Activated T-cell treated with anti-CD3 and anti-CD28 coated beads, Interleukin-2, amount 50 U/mL, for 1 hour (primary cell): Measurements from ENCODE around the gene SPOCK2.

Experiments used
- DNase-seq: peaks from one replicate; pipeline ENCODE4 v3.0.0-alpha.2; 2020

The SPOCK2 gene

DNA sequence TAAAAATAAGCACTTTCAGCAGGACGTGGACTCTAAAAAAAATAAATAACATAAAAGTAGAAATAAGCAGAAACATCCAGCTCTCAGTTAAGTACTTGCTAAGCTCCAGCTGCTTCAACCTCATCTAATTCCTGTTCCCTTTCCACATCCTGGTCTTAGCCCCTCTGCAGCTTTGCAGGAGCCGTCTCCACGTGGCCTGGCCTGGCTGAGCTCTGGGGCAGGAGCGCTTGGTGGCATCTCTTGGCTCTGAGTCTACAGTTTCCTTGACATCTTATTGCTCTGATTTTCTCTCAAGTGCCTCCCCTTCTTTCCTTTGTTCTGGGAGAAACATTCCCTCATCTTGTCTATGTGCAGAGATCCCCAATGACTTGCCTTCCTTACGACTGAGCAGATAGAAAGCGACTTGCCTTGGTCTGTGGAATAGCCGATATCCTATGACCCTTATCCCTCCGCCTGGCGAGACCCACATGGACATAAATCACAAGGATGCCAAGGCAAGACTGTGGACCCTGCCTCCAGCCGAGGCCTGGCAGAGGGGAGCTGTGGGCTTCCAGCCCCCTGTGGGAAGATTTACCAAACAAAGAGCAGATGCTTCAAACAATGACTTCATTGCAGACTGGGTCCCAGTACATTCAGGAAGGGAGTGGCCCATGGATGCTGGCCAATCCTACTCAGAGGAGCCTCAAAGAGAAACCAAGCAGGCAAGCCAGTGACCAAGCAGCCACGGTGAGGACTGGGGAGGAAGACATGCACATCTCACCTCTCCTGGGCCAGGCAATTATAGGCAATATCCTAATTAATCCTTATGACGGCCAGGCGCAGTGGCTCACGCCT, 61.9 kb downstream of the SPOCK2 start:
- no peak for DNase-seq

DNA sequence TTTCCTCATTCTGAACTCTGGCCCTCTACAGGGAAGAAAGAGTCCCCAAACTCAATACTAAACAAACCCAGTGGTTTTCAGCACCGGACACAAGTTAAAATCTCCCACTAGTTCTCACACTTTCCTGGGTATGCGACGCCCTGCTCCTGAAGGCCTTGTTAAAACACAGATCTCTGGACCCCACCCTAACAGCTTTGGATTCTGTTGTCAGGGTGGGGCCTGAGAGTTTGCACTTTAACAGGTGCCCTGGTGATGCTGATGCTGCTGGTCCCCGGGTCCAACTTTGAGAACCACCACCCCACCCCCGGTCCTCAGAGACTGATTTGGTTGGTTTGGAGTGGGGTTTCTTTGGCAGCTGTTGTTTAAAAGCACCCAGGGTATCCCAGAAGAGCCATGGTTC, 62.5 kb downstream of the SPOCK2 start:
- no peak for DNase-seq

DNA sequence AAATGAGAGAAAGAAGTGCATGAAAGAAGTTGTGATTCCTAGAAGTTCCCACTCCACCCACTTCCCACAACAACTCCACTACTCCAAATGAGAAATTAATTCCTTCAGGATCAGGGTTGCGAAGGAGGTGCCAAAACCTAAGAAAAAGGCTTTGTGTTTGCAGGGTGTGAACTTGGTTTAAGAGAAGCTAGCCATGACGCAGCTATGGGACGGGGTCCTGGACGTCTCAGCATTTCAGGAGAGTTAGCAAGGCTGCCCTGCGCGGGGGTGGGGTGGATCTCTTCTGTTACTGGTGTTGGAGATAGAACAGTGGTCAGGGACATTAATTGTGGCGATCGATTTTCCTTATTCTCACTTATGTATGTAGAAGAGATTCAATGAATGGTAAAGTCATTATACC, 63.0 kb downstream of the SPOCK2 start:
- no peak for DNase-seq

DNA sequence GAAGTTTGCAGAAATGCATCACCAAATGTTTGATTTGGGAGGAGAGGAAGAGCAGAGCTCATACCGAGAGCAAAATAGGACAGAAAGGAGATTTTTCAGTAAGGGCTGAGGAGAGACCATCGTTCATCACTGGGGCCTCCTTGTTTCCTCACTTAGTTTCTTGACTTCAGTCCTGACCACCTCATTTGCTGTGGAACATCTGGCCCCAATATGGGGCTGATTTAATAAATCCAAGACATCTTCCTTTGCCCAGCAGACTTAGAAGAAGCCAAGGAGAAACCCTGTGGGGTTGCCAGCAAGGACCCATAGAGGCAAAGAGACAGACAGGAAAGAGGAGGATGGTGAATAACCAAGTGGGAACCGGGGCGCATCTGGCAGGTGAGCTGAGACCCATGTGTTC, 63.8 kb downstream of the SPOCK2 start:
- DNase-seq: no peak

DNA sequence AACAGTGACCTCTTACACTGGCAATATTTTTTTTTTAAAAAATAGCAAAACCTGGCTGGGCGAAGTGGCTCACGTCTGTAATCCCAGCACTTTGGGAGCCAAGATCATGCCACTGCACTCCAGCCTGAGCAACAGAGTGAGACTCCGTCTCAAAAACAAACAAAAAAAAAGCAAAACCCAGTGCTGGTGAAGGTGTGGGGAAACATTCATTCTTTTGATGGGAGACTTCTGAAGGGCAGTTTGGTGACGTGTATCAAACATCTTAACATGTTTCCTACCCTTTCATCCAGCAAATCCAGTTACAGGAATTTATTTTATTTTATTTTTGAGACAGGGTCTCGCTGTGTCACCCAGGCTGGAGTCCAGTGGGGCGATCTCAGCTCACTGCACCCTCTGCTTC, 66.1 kb downstream of the SPOCK2 start:
- no peak for DNase-seq

DNA sequence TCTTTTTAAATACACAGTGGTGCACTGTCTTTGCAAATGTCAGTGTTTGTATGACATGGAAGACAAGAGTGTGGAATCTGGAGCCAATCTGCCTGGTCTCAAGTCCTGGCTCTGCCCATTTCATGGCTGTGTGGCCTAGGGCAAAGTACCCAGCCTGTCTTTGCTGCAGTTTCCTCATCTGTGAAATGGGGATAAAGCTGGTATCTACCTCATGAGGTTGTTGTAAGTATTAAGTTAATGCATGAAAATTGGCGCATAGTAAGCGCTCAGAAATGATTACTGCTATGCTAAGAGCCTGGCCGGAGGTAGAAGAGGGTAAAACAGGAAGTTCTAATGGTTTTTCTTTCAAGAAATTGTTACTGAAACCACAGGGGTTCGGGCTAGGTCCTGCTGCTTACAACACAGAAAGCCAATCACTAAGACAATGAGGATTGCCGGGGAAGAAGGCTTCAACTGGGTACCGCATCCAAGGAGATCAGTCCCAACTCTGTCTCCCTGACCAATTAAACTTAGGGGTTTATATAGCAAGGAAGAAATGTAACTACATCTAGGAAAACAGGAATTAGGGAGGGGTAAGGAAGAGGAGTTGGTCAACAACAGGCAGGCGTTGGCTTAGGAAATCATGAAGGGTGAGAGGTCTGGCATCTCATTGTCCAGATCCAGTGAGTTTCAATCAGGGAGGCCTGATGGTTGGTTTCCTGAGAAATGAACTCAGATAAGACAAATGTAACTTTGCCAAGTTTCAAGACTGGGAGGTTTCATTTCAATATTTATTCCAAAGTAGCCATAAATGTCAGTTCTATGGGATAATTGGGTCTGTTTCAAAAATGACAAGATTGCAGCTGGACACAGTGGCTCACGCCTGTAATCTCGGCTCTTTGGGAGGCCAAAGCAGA, 67.2 kb downstream of the SPOCK2 start:
- DNase-seq: no peak

DNA sequence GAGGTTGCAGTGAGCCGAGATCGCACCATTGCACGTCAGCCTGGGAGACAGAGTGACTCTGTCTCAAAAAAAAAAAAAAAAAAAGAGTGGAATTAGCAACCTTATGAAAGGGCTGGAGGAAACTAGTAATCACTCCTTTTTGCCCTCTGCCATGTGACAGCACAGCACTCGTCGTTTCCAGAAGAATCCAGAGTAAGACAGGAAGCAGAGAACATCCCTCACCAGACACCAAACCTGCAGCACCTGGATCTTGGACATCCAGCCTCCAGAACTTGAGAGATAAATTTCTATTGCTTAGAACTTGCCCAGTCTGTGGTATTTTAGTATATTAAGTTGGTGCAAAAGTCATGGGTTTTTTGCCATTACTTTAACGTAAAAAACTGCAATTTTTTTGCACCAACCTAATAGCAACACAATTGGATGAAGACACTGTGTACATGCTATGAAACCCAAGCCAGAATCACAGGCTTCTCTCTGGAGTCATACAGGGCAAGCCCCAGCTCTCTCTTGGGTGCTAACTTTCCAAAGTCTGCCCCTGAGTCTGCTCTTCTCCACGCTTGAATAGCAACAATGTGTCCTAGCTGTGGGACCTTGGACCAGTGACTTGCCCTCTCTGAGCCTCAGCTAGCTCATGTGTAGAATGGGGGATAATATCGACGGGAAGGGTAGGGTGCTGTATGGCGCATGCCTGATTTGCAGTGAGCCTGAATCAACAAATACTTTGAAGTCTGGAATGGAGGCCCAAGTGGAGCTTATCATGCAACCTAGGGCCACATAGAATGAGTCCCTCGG, 69.1 kb downstream of the SPOCK2 start:
- no peak for DNase-seq

DNA sequence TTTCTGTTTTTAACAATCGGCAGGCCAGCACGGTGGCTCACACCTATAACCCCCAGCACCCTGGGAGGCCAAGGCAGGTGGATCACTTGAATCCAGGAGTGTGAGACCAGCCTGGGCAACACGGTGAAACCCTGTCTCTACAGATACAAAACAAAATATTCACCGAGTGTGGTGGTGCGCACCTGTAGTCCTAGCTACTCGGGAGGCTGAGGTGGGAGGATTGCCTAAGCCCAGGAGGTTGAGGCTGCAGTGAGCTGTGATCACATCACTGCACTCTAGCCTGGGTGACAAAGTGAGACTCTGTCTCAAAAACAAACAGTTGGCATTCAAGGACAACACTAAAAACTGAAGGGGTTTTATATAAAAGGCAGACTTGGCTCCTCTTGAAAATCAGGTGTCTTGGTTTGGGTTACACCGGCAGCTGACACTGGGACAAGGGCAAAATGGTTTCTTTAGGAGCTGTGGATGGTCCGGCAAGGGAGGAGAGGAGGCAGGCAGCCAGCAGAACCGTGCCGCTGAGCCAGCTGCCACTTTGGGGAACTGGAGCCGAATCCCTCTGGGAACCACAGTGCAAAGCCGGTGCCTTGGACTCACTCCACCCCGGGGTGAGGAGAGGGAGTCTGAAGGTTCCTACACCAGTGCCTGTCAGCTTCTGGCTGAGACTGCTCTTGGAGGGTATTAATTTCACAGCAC, 71.6 kb downstream of the SPOCK2 start:
- DNase-seq: no peak

DNA sequence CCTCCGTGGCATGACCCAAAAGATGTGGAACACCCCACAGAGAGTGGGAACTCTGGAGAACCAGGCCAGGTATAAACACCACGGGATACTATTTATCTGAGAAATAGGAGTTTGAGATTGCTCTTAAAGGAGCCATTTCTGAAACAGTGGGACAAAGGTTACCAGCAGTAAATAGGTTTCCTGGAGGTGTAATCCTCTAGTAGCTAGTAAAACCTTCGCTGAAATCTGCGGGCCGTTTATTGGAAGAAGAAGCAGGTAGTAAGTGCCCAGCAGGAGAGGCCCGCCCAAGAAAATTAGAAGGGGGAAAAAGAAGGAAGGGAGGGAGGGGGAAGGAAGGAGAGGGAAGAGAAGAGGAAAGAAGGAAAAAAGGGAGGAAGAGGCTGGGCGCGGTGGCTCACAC, 72.5 kb downstream of the SPOCK2 start:
- DNase-seq: no peak

DNA sequence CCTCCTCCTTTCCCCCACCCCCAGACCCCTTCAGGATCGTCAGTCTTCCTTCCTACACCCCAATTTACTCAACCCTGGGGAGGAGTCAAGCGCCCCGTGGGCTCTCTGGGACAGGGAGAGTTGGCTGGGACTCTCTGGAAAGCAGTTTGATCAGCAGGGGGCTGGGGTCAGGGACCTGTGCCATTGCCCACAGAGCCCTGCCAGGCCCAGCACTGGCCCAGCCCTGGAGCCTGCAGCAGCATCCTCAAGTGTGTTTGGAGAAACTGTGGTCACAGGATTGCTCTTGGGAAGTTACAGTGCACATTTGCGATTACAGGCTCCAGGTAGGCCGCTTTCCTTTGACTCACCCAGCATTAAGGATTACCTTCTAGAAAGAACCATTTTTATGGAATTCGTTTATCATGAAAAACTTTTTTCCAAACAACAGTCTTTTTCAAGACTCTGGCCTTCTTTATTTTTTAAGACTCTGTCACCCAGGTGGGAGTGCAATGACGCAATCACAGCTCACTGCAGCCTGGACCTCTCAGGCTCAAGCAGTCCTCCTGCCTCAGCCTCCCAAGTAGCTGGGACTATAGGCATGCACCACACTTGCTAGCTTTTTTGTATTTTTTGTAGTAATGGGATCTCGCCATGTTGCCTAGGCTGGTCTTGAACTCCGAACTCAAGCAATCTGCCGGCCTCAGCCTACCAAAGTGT, 73.4 kb downstream of the SPOCK2 start:
- DNase-seq: no peak

DNA sequence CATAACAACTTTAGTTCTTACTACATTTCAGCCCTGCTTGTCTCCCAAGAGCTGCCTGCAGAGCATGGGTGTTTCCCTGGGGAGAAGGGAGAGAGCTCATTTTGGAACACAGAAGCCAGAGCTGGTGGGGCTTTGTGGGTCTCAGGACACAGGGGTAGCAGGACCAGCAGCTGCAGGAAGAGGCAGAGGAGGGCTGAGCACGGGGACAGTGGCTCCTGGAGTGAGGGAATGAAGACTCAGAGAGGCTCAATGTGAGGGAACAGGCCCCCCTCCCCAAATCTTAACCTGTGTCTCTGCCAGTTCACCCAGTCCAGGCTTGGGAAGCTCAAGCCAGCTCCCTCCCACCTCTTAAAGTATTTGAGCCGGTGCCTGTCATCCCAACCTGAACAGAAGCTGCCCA, 74.2 kb downstream of the SPOCK2 start:
- no peak for DNase-seq

DNA sequence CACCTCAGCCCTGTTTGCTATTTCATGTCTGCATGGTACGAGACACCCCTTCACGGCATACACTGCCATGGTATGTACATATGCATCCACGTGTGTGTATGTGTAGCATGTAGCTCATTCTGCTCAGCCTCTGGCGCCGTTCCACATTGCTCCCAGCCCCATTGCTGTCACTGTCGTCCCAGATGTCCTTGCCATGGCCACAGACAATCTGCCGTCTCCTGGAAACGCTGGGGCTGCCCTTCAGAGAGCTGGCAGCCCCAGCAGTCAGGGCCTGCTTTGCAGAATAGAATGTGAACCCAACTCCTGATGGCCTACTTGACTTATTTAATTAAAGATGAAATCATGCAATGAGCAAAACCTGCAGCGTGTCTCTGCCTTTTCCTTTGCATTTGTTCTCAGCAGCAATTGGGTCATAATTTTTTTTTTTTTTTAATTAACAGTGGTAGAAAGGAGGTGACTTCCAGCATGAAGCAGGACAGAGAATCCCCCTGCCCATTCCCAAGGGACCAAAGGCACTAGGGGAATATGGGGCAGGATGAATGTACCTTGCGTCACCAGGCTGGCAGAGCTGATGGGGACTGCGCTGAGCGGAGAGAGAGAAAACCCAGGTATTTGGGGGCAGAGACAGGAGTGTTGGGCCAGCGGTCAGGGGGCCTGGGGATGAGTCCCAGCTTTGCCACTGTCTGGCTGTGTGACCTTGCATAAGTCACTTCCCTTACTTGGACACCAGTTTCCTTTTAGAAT, 75.0 kb downstream of the SPOCK2 start:
- DNase-seq: no peak

DNA sequence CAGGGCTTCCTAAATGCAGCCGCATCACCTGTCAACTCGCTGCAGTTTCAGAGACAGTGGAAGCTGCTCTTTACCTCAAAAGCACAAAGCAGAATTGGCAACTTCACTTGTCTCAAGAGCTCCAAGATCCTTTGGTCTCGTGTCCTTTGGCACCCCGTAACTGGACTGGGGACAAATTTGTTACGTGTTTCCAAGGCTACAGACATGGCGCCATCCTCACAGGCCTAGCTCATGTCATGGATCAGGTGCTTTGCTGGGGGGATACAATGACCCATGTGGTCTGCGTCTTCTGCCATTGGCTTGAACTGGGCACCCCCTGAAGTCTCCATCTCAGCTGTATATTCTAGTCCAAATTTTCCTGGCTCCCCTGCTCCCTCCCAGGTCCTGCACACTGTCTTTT, 75.6 kb downstream of the SPOCK2 start:
- no peak for DNase-seq

DNA sequence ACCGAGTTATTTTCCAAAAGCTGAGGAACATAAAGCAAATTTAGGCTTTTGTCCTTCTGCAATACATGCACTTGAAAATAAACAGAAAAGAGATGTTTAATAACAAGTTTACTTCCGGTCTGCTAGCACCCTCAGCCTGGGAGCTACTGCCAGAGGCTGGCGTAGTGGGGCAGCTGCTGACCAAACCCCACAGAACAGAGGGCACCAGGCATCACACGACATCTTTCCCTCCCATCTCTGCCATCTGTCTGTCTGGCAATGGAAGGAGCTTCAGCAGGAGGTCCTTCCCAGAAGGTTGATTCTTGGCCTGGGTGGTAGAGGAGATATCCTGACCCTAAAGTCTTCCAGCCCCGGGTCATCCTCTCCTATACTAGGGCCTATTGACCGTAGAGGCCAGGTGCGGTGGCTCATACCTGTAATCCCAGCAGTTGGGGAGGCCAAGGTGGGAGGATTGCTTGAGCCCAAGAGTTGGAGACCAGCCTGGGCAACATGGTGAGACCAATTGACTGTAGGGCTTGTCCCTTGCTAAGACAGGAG, 76.3 kb downstream of the SPOCK2 start:
- no peak for DNase-seq

DNA sequence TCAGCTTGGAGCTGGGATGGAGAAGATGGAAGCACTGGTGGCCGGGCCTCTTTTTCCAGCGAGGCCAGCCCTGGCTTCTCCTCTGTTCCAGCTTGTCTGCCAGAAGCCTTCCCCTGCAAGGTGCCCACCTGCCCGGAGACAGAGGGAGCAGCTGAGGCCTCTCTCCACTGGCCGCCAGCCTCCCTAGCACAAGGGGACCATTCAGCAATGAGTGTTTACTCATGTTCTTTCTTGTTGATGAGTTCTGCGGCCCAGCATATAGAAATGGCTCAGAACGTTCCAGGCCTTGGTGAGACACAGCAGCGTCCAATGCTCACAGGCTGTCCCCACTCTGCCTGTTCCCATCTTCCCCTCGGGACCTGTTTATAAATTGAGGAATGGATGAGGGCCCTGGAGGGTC, 76.9 kb downstream of the SPOCK2 start:
- no peak for DNase-seq

DNA sequence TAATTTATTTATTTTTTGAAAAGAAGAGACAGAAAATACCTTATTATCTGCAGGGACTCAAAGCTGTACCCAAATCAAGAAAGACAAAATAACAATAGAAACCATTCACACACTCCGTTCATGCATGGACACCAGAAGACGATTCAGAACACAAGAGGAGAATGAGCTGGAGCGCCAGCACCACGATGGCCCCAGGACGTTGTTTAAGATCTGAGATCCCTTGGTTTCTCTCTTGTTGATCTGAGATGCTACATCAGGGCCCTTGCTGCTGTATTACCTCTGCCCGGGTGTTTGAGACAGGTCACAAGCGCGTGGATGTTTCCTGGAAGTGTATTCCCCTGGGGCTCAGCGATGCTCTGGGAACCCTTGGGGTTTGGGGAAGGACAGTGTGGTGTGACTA, 77.3 kb downstream of the SPOCK2 start:
- no peak for DNase-seq

DNA sequence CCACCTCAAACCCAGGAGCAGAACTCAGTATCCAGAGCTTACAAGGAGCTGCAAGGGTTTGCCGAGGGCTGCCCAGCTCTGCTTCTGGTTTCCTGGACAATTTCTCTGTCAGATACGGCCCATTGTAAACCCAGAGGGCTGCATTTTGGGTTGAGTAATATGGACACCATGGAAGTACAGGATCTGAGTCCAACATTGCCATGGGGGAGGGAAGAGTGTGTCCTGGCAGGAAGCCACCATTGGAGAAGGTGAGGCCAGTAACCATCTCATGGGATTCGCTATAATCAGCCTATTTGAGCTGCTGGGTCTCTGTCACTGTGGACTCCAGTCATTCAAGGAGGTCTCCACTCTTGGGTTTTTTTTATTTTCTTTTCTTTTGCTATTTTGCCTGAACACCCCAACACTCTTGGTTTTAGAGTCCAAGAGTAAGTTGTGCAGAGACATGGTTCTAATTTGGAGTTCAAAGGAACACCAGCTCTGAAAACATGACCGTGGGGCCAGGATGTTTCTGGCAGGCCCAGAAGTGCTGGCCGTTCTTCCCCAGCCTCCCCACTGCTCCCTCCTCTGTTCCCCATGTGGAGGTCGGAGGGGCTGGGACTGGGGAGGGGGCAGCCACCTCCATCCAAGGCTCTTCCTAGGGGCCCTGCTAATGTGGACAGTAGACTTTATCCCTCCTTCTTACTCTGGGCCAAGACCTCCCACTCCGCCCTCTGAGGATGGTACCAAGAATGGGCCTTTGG, 77.9 kb downstream of the SPOCK2 start:
- DNase-seq: no peak

DNA sequence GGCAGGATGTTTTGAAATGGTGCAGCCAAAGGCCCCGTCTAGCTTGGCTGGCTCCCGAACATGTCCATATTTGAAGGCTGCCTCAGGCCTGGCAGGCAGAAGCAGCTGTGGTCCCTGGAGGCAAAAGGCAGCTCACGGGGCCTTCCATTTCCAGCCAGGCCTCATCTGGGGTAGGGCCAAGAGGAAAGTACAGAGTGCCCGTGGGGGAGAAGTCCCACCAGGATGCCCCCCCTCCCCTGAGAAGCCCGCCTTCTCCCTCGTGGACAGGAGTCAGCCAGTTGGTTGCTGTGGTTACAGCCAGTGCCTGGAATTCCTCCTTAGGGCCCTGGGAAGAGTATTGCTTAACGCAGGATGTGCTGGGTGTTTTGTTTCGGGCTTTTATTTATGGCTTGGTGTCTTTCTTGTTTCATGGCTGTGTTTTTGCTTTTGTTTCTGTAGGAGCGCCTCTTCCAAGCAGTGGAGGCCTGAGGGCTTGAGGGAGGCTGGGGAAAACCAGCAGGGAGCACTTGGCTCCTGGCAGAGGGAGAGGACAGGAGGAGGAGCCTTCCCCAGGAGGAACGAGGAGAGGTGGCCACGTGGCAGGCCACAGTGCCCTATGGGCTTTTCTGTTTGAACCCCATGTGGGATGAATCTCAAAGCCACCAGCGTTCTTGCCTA, 78.8 kb downstream of the SPOCK2 start:
- no peak for DNase-seq

DNA sequence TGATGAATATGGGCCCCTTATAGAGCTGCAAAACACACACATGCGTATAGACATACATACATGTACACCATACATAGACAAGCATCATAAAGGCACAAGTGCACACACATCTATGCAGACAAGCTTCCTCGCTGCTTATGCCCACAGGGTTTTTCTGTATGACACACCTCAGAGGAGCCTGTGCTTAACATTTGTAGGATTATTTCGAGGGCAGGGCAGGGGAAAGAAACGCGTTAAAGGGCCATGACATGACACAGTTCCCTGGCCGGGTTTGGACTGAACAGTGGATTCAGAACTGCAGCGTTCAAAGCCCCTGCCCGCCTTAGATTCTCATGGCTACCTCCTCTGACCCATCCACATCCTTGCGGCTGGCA, 79.3 kb downstream of the SPOCK2 start:
- no peak for DNase-seq
